Measurements from ENCODE around the gene NCAPH2.
"Not testable (repeated sequence)": the region's sequence is repeated elsewhere in the genome, so short reads cannot be mapped to it uniquely, and the experiment has no call there.

NCAPH2 gene

GRCh38 chr22:50529897-50530579 is 22.0 kb downstream of the NCAPH2 start, which contains the start of gene TYMP:
TSS of gene TYMP (minus strand) at chr22:50530012. CDS start at chr22:50529709, 303 bp downstream.
- peak within 1 kb of the TSS; percentile 48 for H3K4me3 ChIP-seq
- H3K36me3 ChIP-seq (replicated peaks), result peaks cover 3% of the 10 kb centered on the region; the same call in 1 of the 2 replicates
- in situ Hi-C loops (cut with MboI; ENCODE audit: low sequenced_read_pairs), result no loop called here
- H3K9me3 ChIP-seq, result no peaks in the 10 kb centered on the region
- H3K4me1 ChIP-seq, result peaks cover 17% of the 10 kb centered on the region
- H3K27me3 ChIP-seq (ENCODE audit: low read depth), result no peaks in the 10 kb centered on the region
- peak; percentile 34 to 81 for DNase-seq (ENCODE audit: low spot score in 2 of 2)

- H3K4me1 ChIP-seq, result peaks cover 17% of the 10 kb centered on the region
- no peaks in the 10 kb centered on the region for H3K27me3 ChIP-seq (ENCODE audit: low read depth)
- in situ Hi-C loops (cut with MboI; ENCODE audit: low sequenced_read_pairs), result no loop called here
- no peak for DNase-seq (ENCODE audit: low spot score in 2 of 2)
- no peaks in the 10 kb centered on the region for H3K36me3 ChIP-seq (replicated peaks)
- H3K9me3 ChIP-seq, result no peaks in the 10 kb centered on the region
- peak overlapping the region; percentile 48 for H3K4me3 ChIP-seq
Observed at GRCh38 chr22:50530580-50530876, 22.5 kb downstream of the NCAPH2 start.

DNA sequence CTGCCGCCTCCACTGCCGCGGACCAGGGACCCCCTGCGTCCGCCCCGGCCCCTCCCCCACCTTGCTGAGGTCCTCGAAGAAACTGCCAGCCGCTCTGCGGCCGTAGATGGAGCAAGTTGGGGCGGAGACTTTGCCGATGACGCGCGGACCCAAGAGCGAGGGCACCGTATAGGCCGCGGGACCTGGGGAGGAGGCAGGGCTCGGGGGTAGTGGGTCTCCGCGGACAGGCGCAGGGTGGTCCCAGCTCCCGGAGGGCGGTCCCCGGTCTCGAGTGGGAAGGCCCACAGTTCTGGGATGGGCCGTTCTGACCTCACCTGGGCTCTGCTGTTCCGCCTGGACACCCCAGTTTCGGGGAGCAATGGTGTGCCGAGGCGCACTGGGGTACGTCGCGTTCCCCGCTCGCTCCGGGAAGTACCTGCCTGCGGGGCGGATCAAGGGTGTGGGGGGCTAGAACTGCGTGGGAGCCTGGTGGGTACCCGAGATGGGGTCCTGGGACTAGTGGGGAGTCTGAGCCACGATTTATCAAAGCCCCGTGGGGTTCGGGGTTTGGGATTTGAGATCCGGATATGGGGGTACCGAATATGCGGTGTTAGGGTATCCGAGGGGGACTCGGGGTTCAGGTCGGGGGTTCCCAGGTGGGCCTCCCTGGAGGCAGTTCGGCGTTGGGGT is 23.0 kb downstream of the NCAPH2 start:
- H3K4me3 ChIP-seq, result peak overlapping the region; percentile 48

DNA sequence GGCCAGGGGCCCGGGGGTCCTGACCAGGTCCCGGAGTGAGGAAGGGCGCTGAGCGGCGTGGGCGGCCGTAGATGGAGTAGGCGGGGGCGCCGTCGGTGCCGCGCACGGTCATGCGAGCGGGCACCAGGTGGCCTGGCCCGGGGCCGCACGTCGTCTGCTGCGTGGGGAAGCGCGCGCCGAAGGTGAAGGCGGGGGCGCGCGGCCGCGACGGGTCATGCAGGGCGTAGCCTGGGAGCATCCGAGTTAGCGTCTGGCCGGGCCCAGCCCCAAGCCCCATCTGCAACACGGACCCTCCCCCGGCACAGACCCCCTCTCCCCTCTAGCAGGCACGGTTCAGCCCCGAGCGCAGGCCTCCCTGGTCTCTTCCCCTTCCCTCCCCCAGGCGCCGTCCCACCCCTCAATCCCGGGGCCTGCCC is 23.5 kb downstream of the NCAPH2 start:
- H3K4me1 ChIP-seq, result peaks cover 17% of the 10 kb centered on the region

More for the DNA sequence above, 23.0 kb downstream of the NCAPH2 start:
- H3K4me1 ChIP-seq, result peaks cover 17% of the 10 kb centered on the region
- H3K36me3 ChIP-seq (replicated peaks), result no peaks in the 10 kb centered on the region
- no peaks in the 10 kb centered on the region for H3K9me3 ChIP-seq
- no peaks in the 10 kb centered on the region for H3K27me3 ChIP-seq (ENCODE audit: low read depth)
- in situ Hi-C loops (cut with MboI; ENCODE audit: low sequenced_read_pairs), result no loop called here
- DNase-seq (ENCODE audit: low spot score in 2 of 2), result peak; percentile 81 to 91

GRCh38 chr22:50531962-50532674 is 24.1 kb downstream of the NCAPH2 start:
- Histone ChIP-seq H3K4me3 (no peak overlapping the region), H3K9me3 (no peaks in the 10 kb centered on the region), H3K4me1 (peaks cover 11% of the 10 kb centered on the region), H3K27me3 (ENCODE audit: low read depth) (no peaks in the 10 kb centered on the region), H3K36me3 (replicated peaks) (no peaks in the 10 kb centered on the region)
- DNase-seq (ENCODE audit: low spot score in 2 of 2), result peak in 1 of 2 experiments; percentile 38
- in situ Hi-C loops (cut with MboI; ENCODE audit: low sequenced_read_pairs), result no loop called here

More for the DNA sequence above, 23.5 kb downstream of the NCAPH2 start:
- in situ Hi-C loops (cut with MboI; ENCODE audit: low sequenced_read_pairs), result no loop called here
- no peak for DNase-seq (ENCODE audit: low spot score in 2 of 2)
- Histone ChIP-seq H3K36me3 (replicated peaks) (no peaks in the 10 kb centered on the region), H3K9me3 (no peaks in the 10 kb centered on the region), H3K27me3 (ENCODE audit: low read depth) (no peaks in the 10 kb centered on the region), H3K4me3 (peak overlapping the region; percentile 48)

- Histone ChIP-seq H3K4me3 (no peak overlapping the region), H3K27me3 (ENCODE audit: low read depth) (no peaks in the 10 kb centered on the region), H3K9me3 (no peaks in the 10 kb centered on the region), H3K36me3 (replicated peaks) (no peaks in the 10 kb centered on the region), H3K4me1 (peaks cover 9% of the 10 kb centered on the region)
- in situ Hi-C loops (cut with MboI; ENCODE audit: low sequenced_read_pairs), result no loop called here
- no peak for DNase-seq (ENCODE audit: low spot score in 2 of 2)
Observed at GRCh38 chr22:50532824-50533796, 25.1 kb downstream of the NCAPH2 start.

- H3K36me3 ChIP-seq (replicated peaks); H3K4me1 ChIP-seq; H3K27me3 ChIP-seq (ENCODE audit: low read depth); H3K4me3 ChIP-seq; DNase-seq (ENCODE audit: low spot score in 2 of 2); in situ Hi-C loops (cut with MboI; ENCODE audit: low sequenced_read_pairs); H3K9me3 ChIP-seq: not testable (repeated sequence)
Observed at GRCh38 chr22:50533856-50534711, 26.1 kb downstream of the NCAPH2 start.

DNA sequence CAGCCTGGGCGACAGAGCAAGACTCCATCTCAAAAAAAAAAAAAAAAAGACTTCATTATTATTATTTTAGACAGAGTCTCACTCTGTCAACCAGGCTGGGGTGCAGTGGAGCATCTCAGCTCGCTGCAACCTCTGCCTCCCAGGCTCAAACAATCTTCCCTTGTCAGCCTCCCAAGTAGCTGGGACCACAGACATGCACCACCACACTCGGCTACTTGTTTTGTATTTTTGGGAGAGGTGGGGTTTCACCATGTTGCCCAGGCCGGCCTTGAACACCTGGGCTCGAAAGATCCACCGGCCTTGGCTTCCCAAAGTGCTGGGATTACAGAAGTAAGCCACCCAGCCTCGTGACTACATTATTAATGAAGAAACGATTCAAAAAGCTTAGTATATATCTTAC is 27.1 kb downstream of the NCAPH2 start:
- in situ Hi-C loops (cut with MboI; ENCODE audit: low sequenced_read_pairs), result no loop called here
- no peaks in the 10 kb centered on the region for H3K36me3 ChIP-seq (replicated peaks)
- no peaks in the 10 kb centered on the region for H3K27me3 ChIP-seq (ENCODE audit: low read depth)
- DNase-seq (ENCODE audit: low spot score in 2 of 2), result no peak
- no peak overlapping the region for H3K4me3 ChIP-seq
- H3K4me1 ChIP-seq, result peaks cover 9% of the 10 kb centered on the region
- no peaks in the 10 kb centered on the region for H3K9me3 ChIP-seq

DNA sequence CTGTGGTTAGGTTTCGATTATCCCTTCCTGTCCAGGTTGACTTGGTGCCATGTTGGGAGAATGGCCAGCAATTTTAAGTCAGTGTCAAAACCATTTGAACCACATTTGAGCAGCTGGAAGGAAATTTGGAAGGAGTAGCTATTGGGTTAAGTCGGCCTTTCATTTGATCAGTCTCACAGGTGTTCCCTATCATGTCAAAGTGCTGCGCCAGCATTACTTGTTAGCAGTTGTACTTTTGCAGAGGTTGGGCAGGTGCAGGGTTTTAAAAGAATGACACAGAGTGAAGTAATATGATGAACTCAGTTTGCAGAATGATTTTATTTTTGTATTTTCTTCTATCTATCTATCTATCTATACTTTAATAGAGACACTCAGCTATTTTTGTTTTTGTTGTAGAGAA is 28.2 kb downstream of the NCAPH2 start:
- Histone ChIP-seq H3K9me3 (no peaks in the 10 kb centered on the region), H3K4me1 (peaks cover 2% of the 10 kb centered on the region), H3K4me3 (no peak overlapping the region), H3K27me3 (ENCODE audit: low read depth) (no peaks in the 10 kb centered on the region), H3K36me3 (replicated peaks) (no peaks in the 10 kb centered on the region)
- in situ Hi-C loops (cut with MboI; ENCODE audit: low sequenced_read_pairs), result no loop called here
- DNase-seq (ENCODE audit: low spot score in 2 of 2), result no peak

- no peaks in the 10 kb centered on the region for H3K4me1 ChIP-seq
- in situ Hi-C loops (cut with MboI; ENCODE audit: low sequenced_read_pairs), result no loop called here
- H3K4me3 ChIP-seq, result no peak overlapping the region
- DNase-seq (ENCODE audit: low spot score in 2 of 2), result no peak
- no peaks in the 10 kb centered on the region for H3K27me3 ChIP-seq (ENCODE audit: low read depth)
- H3K36me3 ChIP-seq (replicated peaks), result no peaks in the 10 kb centered on the region
- H3K9me3 ChIP-seq, result no peaks in the 10 kb centered on the region
Observed at GRCh38 chr22:50537765-50538164, 29.7 kb downstream of the NCAPH2 start.

DNA sequence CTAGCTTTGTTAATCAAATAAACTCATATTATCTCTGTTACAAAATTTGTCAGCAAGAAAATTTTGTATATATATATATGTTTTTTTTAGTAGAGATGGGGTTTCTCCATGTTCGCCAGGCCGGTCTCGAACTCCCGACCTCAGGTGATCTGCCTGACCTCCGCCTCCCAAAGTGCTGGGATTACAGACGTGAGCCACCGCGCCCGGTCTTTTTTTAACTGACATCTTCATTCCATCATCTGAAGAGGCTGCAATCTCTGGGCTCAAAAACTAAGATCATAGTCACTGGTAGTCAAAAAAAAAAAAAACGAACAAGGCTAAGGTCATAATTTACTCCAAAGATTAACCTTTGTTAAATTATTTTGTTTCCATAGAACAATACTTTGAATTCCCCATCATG is 32.4 kb downstream of the NCAPH2 start:
- H3K4me1 ChIP-seq, result peaks cover 6% of the 10 kb centered on the region; the same call in 1 of the 2 replicates
- H3K9me3 ChIP-seq, result no peaks in the 10 kb centered on the region
- H3K4me3 ChIP-seq, result no peak overlapping the region
- no peak for DNase-seq (ENCODE audit: low spot score in 2 of 2)
- H3K36me3 ChIP-seq (replicated peaks), result no peaks in the 10 kb centered on the region
- H3K27me3 ChIP-seq (ENCODE audit: low read depth), result no peaks in the 10 kb centered on the region
- in situ Hi-C loops (cut with MboI; ENCODE audit: low sequenced_read_pairs), result no loop called here

DNA sequence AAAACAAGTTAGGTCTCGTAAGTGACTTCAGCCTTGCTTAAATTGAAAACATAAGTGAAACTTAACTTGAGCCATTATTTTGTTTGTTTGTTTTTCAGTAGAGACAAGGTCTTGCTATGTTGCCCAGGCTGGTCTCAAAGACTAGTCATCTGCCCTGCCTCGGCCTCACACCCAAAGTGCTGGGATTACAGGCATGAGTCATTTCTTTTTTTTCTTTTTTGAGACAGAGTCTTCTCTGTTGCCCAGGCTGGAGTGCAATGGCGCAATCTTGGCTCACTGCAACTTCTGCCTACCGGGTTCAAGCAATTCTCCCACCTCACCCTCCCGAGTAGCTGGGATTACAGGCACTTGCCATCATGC is 33.6 kb downstream of the NCAPH2 start:
- H3K27me3 ChIP-seq (ENCODE audit: low read depth); H3K36me3 ChIP-seq (replicated peaks); H3K4me1 ChIP-seq; H3K4me3 ChIP-seq; DNase-seq (ENCODE audit: low spot score in 2 of 2); H3K9me3 ChIP-seq; in situ Hi-C loops (cut with MboI; ENCODE audit: low sequenced_read_pairs): not testable (repeated sequence)

All from HAP-1 (cell line).